Testis (tissue), 2 donors: ENCODE results near the gene UBE2E2.

Source experiments
- POLR2A ChIP-seq: fragments of 450-650 bp; IDR thresholded peaks from one replicate; pipeline ENCODE4 v1.6.1; 2017; ENCODE audit warnings: antibody characterized with exemption, mild to moderate bottlenecking, moderate library complexity
- TF ChIP-seq, protein P1 (sequence below), 3 experiments: fragments of 450-650 bp in 2 of 3; fragments of 200-600 bp in 1 of 3; sonication (generic) in 1 of 3; IDR thresholded peaks; one replicate each; pipeline ENCODE4 v1.5.1; 2016 to 2019; ENCODE audit warnings: antibody characterized with exemption in 3 of 3, mild to moderate bottlenecking in 2 of 3, moderate library complexity in 1 of 3

DNA sequence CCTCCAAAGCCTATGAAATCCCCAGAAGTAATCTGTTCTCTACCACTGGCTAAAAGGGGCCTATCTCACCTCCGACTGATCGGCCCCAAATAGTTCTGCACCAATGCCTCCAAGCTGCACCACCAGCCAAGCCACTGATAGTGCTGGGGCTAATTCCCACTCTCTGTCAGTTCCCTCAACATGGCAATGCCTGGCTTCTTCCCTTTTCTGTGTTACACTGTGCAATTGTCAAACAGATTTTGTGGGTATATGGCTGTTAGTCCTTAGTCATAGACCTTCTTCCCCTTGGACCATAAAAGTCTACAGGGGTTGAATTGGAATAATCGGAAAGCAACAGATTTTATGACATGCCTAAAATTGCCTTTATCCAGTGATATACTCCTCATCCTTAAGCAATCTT is 9.3 kb upstream of the UBE2E2 start:
- TF ChIP-seq, protein P1, sequence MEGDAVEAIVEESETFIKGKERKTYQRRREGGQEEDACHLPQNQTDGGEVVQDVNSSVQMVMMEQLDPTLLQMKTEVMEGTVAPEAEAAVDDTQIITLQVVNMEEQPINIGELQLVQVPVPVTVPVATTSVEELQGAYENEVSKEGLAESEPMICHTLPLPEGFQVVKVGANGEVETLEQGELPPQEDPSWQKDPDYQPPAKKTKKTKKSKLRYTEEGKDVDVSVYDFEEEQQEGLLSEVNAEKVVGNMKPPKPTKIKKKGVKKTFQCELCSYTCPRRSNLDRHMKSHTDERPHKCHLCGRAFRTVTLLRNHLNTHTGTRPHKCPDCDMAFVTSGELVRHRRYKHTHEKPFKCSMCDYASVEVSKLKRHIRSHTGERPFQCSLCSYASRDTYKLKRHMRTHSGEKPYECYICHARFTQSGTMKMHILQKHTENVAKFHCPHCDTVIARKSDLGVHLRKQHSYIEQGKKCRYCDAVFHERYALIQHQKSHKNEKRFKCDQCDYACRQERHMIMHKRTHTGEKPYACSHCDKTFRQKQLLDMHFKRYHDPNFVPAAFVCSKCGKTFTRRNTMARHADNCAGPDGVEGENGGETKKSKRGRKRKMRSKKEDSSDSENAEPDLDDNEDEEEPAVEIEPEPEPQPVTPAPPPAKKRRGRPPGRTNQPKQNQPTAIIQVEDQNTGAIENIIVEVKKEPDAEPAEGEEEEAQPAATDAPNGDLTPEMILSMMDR (IDR thresholded peaks at IDR 0.05), result no peak
- TF ChIP-seq POLR2A, result no peak
